Natural killer cell (primary cell): ENCODE results near the gene LAMA4. TPM values are rescaled to one million over a fixed set of nuclear protein-coding genes. Genes with fewer than 3 reads are reported as not detected.

Experiments used
- ATAC-seq, 3 donors: fragments of 150-1000 bp in 2 of 3; fragments of 200-7000 bp in 1 of 3; cut with Tn5 transposase; 1 replicate in 1 of 3; 2 replicates in 2 of 3; pipeline ENCODE4 v1.10.0; 2021; ENCODE audit warnings: mild to moderate bottlenecking in 2 of 3, moderate library complexity in 2 of 3
- DNase-seq, 2 donors: peaks; one replicate each; pipeline versions ENCODE4 v3.0.0 to v3.0.0-alpha.2; 2013 to 2021; ENCODE audit warnings: mixed read lengths in 1 of 2
- H3K27ac ChIP-seq: one replicate; pipeline ENCODE4 v1.5.1; 2013; ENCODE audit warnings: mild to moderate bottlenecking, low read length
- H3K27me3 ChIP-seq: one replicate; pipeline ENCODE4 v1.6.1; 2013; ENCODE audit warnings: low read length; ENCODE audit not compliant: control insufficient read depth, insufficient read depth
- H3K36me3 ChIP-seq: one replicate; pipeline ENCODE4 v1.6.1; 2013; ENCODE audit warnings: low read length; ENCODE audit not compliant: control insufficient read depth, insufficient read depth
- H3K4me1 ChIP-seq: one replicate; pipeline ENCODE4 v1.6.1; 2013; ENCODE audit warnings: low read length; ENCODE audit not compliant: control insufficient read depth, insufficient read depth
- H3K4me3 ChIP-seq: one replicate; pipeline ENCODE4 v1.5.1; 2013; ENCODE audit warnings: low read length
- H3K9me3 ChIP-seq: one replicate; pipeline ENCODE4 v1.6.1; 2013; ENCODE audit warnings: low read length; ENCODE audit not compliant: control insufficient read depth, insufficient read depth
- H3K27ac Mint-ChIP-seq, 2 donors: one replicate each; pipeline ENCODE4 v1.8.0; 2022; ENCODE audit warnings: mild to moderate bottlenecking in 2 of 2, mixed read lengths in 2 of 2, moderate library complexity in 1 of 2
- H3K27me3 Mint-ChIP-seq, 2 donors: one replicate each; pipeline ENCODE4 v1.8.0; 2022; ENCODE audit warnings: low read depth in 2 of 2, mixed read lengths in 2 of 2
- H3K36me3 Mint-ChIP-seq: one replicate; pipeline ENCODE4 v1.8.0; 2022; ENCODE audit warnings: mixed read lengths
- H3K4me1 Mint-ChIP-seq, 2 donors: one replicate each; pipeline ENCODE4 v1.8.0; 2022; ENCODE audit warnings: mixed read lengths in 2 of 2
- H3K4me3 Mint-ChIP-seq: one replicate; pipeline ENCODE4 v1.8.0; 2022; ENCODE audit warnings: mild to moderate bottlenecking, moderate library complexity, mixed read lengths
- H3K9me3 Mint-ChIP-seq, 2 donors: one replicate each; pipeline ENCODE4 v1.8.0; 2022; ENCODE audit warnings: mixed read lengths in 2 of 2
- WGBS: methylation state at CpG from one replicate; pipeline ENCODE4 v1.1.7; 2013; ENCODE audit warnings: missing lambda C conversion rate; ENCODE audit not compliant: insufficient coverage; 5-methylcytosine and 5-hydroxymethylcytosine counted together
- intact Hi-C: fragments of 100-400 bp; cut with micrococcal nuclease; formaldehyde crosslinking; loops from one replicate; pipeline ENCODE4 v1.14.2; 2022
- total RNA-seq, 4 donors: library from RNA; stranded (reverse); fragments of 120-200 nt in 1 of 4; gene quantifications; one replicate each; pipeline versions ENCODE4 v1.2.3 to v1.2.4, GENCODE V29; 2013 to 2022
- TF ChIP-seq, protein P1 (sequence below): fragments of 200-600 bp; IDR thresholded peaks from one replicate; pipeline ENCODE4 v1.8.0; 2022; ENCODE audit warnings: antibody characterized with exemption

The LAMA4 gene
- total RNA-seq, 3 donors from 2014 or later (not counting 1 experiment from before 2014, with no cell fraction given): not detected

- H3K36me3 ChIP-seq: no peaks in the 10 kb centered on the region
- H3K9me3 ChIP-seq: no peaks in the 10 kb centered on the region
- peaks cover 34 to 71% of the 10 kb centered on the region in 2 donors for H3K27me3 Mint-ChIP-seq
- TF ChIP-seq, protein P1, sequence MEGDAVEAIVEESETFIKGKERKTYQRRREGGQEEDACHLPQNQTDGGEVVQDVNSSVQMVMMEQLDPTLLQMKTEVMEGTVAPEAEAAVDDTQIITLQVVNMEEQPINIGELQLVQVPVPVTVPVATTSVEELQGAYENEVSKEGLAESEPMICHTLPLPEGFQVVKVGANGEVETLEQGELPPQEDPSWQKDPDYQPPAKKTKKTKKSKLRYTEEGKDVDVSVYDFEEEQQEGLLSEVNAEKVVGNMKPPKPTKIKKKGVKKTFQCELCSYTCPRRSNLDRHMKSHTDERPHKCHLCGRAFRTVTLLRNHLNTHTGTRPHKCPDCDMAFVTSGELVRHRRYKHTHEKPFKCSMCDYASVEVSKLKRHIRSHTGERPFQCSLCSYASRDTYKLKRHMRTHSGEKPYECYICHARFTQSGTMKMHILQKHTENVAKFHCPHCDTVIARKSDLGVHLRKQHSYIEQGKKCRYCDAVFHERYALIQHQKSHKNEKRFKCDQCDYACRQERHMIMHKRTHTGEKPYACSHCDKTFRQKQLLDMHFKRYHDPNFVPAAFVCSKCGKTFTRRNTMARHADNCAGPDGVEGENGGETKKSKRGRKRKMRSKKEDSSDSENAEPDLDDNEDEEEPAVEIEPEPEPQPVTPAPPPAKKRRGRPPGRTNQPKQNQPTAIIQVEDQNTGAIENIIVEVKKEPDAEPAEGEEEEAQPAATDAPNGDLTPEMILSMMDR: no peak
- no peaks in the 10 kb centered on the region for H3K4me1 ChIP-seq
- intact Hi-C loops: no loop called here
- H3K9me3 Mint-ChIP-seq: no peaks in the 10 kb centered on the region
- H3K4me3 ChIP-seq: no peak overlapping the region
- 100% methylated on average over 1 of the region's 1 CpG for WGBS
- H3K27ac Mint-ChIP-seq: no peak overlapping the region
- peaks cover 4% of the 10 kb centered on the region in 2 donors for H3K4me1 Mint-ChIP-seq
- peaks cover 6% of the 10 kb centered on the region for H3K27me3 ChIP-seq
- H3K36me3 Mint-ChIP-seq: no peaks in the 10 kb centered on the region
- H3K4me3 Mint-ChIP-seq: no peak overlapping the region
- DNase-seq: no peak
- no peak overlapping the region for H3K27ac ChIP-seq
- no peak for ATAC-seq
Observed at GRCh38 chr6:112225691-112226090, 28.7 kb downstream of the LAMA4 start.

GRCh38 chr6:112224088-112224487, 30.3 kb downstream of the LAMA4 start:
- no peaks in the 10 kb centered on the region for H3K4me1 ChIP-seq
- H3K27ac Mint-ChIP-seq: no peak overlapping the region
- H3K4me1 Mint-ChIP-seq: peaks cover 4% of the 10 kb centered on the region in 2 donors
- TF ChIP-seq, protein P1: no peak
- DNase-seq (no peak), ATAC-seq (no peak)
- no peak overlapping the region for H3K4me3 ChIP-seq
- H3K27ac ChIP-seq: no peak overlapping the region
- no peaks in the 10 kb centered on the region for H3K9me3 Mint-ChIP-seq
- H3K27me3 ChIP-seq: peaks cover 6% of the 10 kb centered on the region
- H3K4me3 Mint-ChIP-seq: no peak overlapping the region
- H3K36me3 ChIP-seq: no peaks in the 10 kb centered on the region
- H3K27me3 Mint-ChIP-seq: peaks cover 32 to 71% of the 10 kb centered on the region in 2 donors
- no peaks in the 10 kb centered on the region for H3K9me3 ChIP-seq
- H3K36me3 Mint-ChIP-seq: no peaks in the 10 kb centered on the region
- intact Hi-C loops: no loop called here
- WGBS: 89% methylated on average over 2 of the region's 2 CpGs

- H3K27ac ChIP-seq: no peak overlapping the region
- H3K4me1 Mint-ChIP-seq: peaks cover 4% of the 10 kb centered on the region in 2 donors
- no peaks in the 10 kb centered on the region for H3K4me1 ChIP-seq
- TF ChIP-seq, protein P1: no peak
- H3K27ac Mint-ChIP-seq: no peak overlapping the region
- ATAC-seq (no peak), DNase-seq (no peak)
- no peaks in the 10 kb centered on the region for H3K36me3 ChIP-seq
- 90% methylated on average over 3 of the region's 3 CpGs for WGBS
- H3K27me3 ChIP-seq: peaks cover 6% of the 10 kb centered on the region
- no peaks in the 10 kb centered on the region for H3K9me3 Mint-ChIP-seq
- intact Hi-C loops: no loop called here
- no peak overlapping the region for H3K4me3 Mint-ChIP-seq
- H3K9me3 ChIP-seq: no peaks in the 10 kb centered on the region
- H3K27me3 Mint-ChIP-seq: peaks cover 36 to 76% of the 10 kb centered on the region in 2 donors
- H3K36me3 Mint-ChIP-seq: no peaks in the 10 kb centered on the region
- H3K4me3 ChIP-seq: no peak overlapping the region
Observed at GRCh38 chr6:112223070-112223861, 31.1 kb downstream of the LAMA4 start.
